ENCODE measurements around the gene SLC37A4. TPM values are rescaled to one million over a fixed set of nuclear protein-coding genes. Genes with fewer than 3 reads are reported as not detected.

SLC37A4 gene
- total and polyA plus RNA-seq, 12 donors, result 9.2 to 38.9 (median 22.7) TPM

GRCh38 chr11:119025541-119025940 lies 5.1 kb downstream of the SLC37A4 start:
- TF ChIP-seq POLR2A (IDR thresholded peaks at IDR 0.05) (no peak), CTCF (IDR thresholded peaks at IDR 0.05) (no peak)
- intact Hi-C loops (cut with DNase I), result no loop called here

GRCh38 chr11:119025099-119025473 lies 5.6 kb downstream of the SLC37A4 start:
- no peaks in the 10 kb centered on the region for H3K27me3 ChIP-seq
- H3K4me3 ChIP-seq, result no peak overlapping the region
- peaks cover 0 to 43% of the 10 kb centered on the region in 2 donors for H3K36me3 ChIP-seq (replicated peaks in 1 of 2)
- intact Hi-C loops (cut with DNase I), result no loop called here
- no peak for DNase-seq
- H3K9me3 ChIP-seq (replicated peaks in 1 of 3), result no peaks in the 10 kb centered on the region
- peak overlapping the region in 3 of 5 donors; percentile 19 to 78 (median 62) for H3K27ac ChIP-seq
- TF ChIP-seq CTCF (IDR thresholded peaks at IDR 0.05), result no peak
- no peak for TF ChIP-seq POLR2A (IDR thresholded peaks at IDR 0.05)
- 65 to 75% (median 67%) methylated on average over 3 to 5 of the region's 5 CpGs for WGBS, 4 donors
- H3K4me1 ChIP-seq (replicated peaks in 1 of 2), result peaks cover 7 to 33% of the 10 kb centered on the region in 2 donors

More at GRCh38 chr11:119025541-119025940, 5.1 kb downstream of the SLC37A4 start:
- no peaks in the 10 kb centered on the region for H3K27me3 ChIP-seq
- no peak for DNase-seq
- H3K9me3 ChIP-seq (replicated peaks in 1 of 3), result no peaks in the 10 kb centered on the region
- H3K4me1 ChIP-seq (replicated peaks in 1 of 2), result peaks cover 5 to 29% of the 10 kb centered on the region in 2 donors
- H3K36me3 ChIP-seq (replicated peaks in 1 of 2), result peaks cover 0 to 39% of the 10 kb centered on the region in 2 donors
- H3K27ac ChIP-seq, result peak overlapping the region in 2 of 5 donors; percentile 62 to 78
- H3K4me3 ChIP-seq, result no peak overlapping the region
- WGBS, 4 donors, result 91 to 99% (median 94%) methylated on average over 5 of the region's 5 CpGs

- DNase-seq, result peak in 4 of 7 donors; percentile 44 to 60 (median 46)
- peaks cover 8 to 33% of the 10 kb centered on the region in 2 donors for H3K4me1 ChIP-seq (replicated peaks in 1 of 2)
- intact Hi-C loops (cut with DNase I), result no loop called here
Observed at GRCh38 chr11:119024430-119025098, 6.1 kb downstream of the SLC37A4 start.

DNA sequence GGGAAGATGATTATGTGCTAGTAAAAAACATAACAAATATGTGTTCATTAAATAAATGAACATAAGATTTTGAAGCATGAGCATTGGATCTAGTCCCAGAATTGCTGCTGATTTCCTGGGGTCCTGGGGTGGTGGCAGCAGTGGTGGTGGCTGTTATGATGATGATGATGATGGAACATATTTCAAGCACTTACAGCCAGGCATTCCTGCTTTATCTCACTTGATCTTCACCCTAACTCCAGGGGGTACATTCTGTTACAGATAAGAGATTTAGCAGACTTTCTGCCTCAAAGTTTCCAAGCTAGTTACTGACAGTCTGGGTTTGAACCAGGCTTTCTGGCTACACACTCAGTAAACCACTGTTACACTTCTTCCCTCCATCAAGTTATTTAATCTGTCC lies 6.9 kb downstream of the SLC37A4 start:
- no peaks in the 10 kb centered on the region for H3K27me3 ChIP-seq
- no peak for TF ChIP-seq POLR2A (IDR thresholded peaks at IDR 0.05)
- no peak for TF ChIP-seq CTCF (IDR thresholded peaks at IDR 0.05)
- peak overlapping the region in 1 of 5 donors; percentile 78 for H3K27ac ChIP-seq
- H3K4me1 ChIP-seq (replicated peaks in 1 of 2), result peaks cover 12 to 25% of the 10 kb centered on the region in 2 donors
- intact Hi-C loops (cut with DNase I), result no loop called here
- peaks cover 0 to 45% of the 10 kb centered on the region in 2 donors for H3K36me3 ChIP-seq (replicated peaks in 1 of 2)
- no peak for DNase-seq
- no peak overlapping the region for H3K4me3 ChIP-seq
- no peaks in the 10 kb centered on the region for H3K9me3 ChIP-seq (replicated peaks in 1 of 3)

More at GRCh38 chr11:119024430-119025098, 6.1 kb downstream of the SLC37A4 start:
- Histone ChIP-seq H3K4me3 (no peak overlapping the region), H3K9me3 (replicated peaks in 1 of 3) (no peaks in the 10 kb centered on the region), H3K36me3 (replicated peaks in 1 of 2) (peaks cover 0 to 45% of the 10 kb centered on the region in 2 donors), H3K27ac (peak overlapping the region in 3 of 5 donors; percentile 19 to 78 (median 62)), H3K27me3 (no peaks in the 10 kb centered on the region)
- TF ChIP-seq POLR2A (IDR thresholded peaks at IDR 0.05) (no peak), CTCF (IDR thresholded peaks at IDR 0.05) (no peak)
- WGBS, 4 donors, result 40 to 56% (median 45%) methylated on average over 11 to 15 of the region's 15 CpGs
